Nephron progenitor cell (in vitro differentiated cells): ENCODE measurements around the gene CUL2.

Experiments used
- DNase-seq: peaks from one replicate; pipeline ENCODE4 v3.0.0; 2021
- H3K27ac Mint-ChIP-seq: 2 replicates; pipeline ENCODE4 v1.8.0; 2021; ENCODE audit warnings: mild to moderate bottlenecking, moderate library complexity, mixed read lengths
- H3K27me3 Mint-ChIP-seq: 2 replicates; pipeline ENCODE4 v1.8.0; 2021; ENCODE audit warnings: mild to moderate bottlenecking, low read depth, mixed read lengths; ENCODE audit not compliant: poor library complexity
- H3K36me3 Mint-ChIP-seq: 2 replicates; pipeline ENCODE4 v1.8.0; 2021; ENCODE audit warnings: low read depth, mixed read lengths
- H3K4me1 Mint-ChIP-seq: 2 replicates; pipeline ENCODE4 v1.8.0; 2021; ENCODE audit warnings: mixed read lengths
- H3K4me3 Mint-ChIP-seq: 2 replicates; pipeline ENCODE4 v1.8.0; 2021; ENCODE audit warnings: mild to moderate bottlenecking, moderate library complexity, mixed read lengths
- H3K9me3 Mint-ChIP-seq: 2 replicates; pipeline ENCODE4 v1.8.0; 2021; ENCODE audit warnings: mild to moderate bottlenecking, moderate library complexity, mixed read lengths
- TF ChIP-seq, protein P1 (sequence below): fragments of 200-600 bp; sonication (generic); IDR thresholded peaks from 2 replicates; pipeline ENCODE4 v1.5.0; 2021; ENCODE audit warnings: antibody characterized with exemption

Gene CUL2

DNA sequence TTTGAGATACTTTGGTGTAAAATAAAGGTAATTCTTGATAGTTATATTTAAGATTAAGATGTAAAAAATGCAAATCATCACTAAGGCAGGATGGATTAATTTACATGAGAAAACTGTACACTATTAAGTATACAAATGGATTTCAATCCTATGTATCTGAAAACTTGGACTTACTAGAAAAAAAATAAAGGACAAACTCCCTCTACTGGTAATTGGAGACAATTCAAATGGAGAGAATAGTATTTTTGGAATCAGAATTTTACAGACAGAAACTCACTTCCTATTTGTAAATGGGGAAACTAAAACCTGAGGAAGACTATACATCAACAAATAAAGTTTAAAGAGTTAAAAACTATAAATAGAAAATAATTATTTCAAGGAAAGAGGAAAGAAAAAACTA lies 62.6 kb downstream of the CUL2 start:
- Mint-ChIP-seq H3K4me3 (no peak overlapping the region), H3K36me3 (peaks cover 73% of the 10 kb centered on the region), H3K4me1 (no peaks in the 10 kb centered on the region), H3K9me3 (no peaks in the 10 kb centered on the region), H3K27me3 (no peaks in the 10 kb centered on the region), H3K27ac (no peak overlapping the region)
- no peak for DNase-seq
- TF ChIP-seq, protein P1, sequence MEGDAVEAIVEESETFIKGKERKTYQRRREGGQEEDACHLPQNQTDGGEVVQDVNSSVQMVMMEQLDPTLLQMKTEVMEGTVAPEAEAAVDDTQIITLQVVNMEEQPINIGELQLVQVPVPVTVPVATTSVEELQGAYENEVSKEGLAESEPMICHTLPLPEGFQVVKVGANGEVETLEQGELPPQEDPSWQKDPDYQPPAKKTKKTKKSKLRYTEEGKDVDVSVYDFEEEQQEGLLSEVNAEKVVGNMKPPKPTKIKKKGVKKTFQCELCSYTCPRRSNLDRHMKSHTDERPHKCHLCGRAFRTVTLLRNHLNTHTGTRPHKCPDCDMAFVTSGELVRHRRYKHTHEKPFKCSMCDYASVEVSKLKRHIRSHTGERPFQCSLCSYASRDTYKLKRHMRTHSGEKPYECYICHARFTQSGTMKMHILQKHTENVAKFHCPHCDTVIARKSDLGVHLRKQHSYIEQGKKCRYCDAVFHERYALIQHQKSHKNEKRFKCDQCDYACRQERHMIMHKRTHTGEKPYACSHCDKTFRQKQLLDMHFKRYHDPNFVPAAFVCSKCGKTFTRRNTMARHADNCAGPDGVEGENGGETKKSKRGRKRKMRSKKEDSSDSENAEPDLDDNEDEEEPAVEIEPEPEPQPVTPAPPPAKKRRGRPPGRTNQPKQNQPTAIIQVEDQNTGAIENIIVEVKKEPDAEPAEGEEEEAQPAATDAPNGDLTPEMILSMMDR = peak; percentile 44

DNA sequence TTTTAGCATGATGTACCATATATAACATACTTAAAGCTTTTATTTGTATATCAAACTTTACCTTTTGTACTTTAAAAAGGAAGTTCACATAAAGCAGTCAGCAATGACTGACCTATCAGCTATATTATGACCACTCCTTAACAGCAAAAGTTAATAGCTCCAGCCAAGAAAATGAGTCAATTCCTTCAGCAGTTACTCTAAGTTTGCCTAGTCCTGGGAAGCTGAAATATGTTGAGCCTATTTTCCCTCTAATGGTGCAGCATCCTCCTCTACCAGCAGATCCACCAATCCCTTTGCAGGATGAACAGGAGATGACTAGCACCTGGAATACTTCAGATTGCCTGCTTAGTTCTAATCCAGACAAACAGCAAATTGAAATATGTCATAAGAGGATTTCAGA lies 64.2 kb downstream of the CUL2 start:
- no peaks in the 10 kb centered on the region for H3K27me3 Mint-ChIP-seq
- DNase-seq = no peak
- H3K27ac Mint-ChIP-seq = no peak overlapping the region
- TF ChIP-seq, protein P1 = no peak
- H3K36me3 Mint-ChIP-seq = peaks cover 73% of the 10 kb centered on the region
- H3K4me1 Mint-ChIP-seq = no peaks in the 10 kb centered on the region
- no peaks in the 10 kb centered on the region for H3K9me3 Mint-ChIP-seq
- no peak overlapping the region for H3K4me3 Mint-ChIP-seq

DNA sequence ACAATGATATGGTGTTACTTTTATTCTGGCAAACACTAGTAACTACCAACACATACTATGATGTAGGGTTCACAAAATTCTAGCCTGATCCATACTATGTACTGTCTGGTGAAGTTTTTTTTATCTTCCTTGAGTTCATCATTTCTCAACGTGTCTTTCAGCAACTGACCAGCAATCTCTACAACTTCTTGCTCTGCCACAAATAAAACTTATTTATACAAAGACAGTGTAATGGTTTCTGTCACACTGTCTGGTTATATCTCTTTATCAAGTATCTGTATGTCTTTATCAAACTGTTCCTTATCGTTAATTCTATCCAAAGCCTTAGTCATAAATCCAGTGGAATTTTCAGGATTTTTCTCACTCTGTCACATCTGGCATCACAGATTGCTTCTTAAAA lies 69.7 kb downstream of the CUL2 start:
- Mint-ChIP-seq H3K27me3 (no peaks in the 10 kb centered on the region), H3K4me3 (no peak overlapping the region), H3K9me3 (no peaks in the 10 kb centered on the region), H3K4me1 (peaks cover 5% of the 10 kb centered on the region), H3K36me3 (peaks cover 71% of the 10 kb centered on the region), H3K27ac (no peak overlapping the region)
- TF ChIP-seq, protein P1 = no peak
- no peak for DNase-seq

DNA sequence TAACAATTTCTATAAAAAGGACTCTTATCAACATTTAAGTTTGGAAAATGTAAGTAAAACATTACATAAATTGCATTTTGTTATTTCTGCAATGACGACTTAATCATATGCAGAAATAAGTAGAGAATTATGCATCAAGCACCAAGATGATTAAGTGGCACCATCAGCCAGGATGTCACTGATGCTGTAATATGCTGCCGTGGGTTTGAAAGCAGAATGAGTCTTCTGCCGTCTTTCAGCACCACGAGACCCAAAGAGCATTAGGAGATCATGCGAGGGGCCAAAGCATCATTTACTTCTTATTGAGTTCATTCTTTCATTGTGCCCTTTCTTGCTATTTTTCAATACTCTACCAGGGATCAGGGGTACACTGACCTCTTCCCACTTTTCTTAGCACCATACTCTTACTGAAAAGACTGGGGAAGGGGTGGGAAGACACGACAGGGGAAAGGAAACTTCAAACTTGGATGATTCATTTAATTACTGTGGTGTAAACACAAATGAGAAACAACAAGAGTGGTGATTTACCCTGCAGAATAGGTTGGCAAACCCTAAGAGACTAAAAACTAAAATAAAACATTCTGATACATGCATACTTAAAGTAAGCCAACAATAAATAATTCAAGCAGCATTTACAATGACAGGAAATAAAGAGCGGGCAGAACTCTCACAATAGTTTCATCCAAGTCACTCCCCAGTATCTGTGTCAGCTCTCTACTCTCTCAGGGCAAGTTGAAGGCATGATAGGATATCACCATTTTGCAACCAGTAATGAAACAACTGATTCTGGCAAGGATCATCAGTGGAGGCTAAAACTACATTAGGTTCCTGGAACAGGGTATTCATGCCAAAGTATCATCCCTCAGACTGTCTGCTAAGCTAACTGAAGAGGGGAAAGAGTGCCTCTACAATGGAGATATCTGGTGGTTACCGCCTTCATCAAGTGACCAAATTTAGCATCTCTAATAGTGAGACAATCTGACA lies 70.8 kb downstream of the CUL2 start:
- H3K27me3 Mint-ChIP-seq = no peaks in the 10 kb centered on the region
- peak overlapping the region; percentile 41 for H3K27ac Mint-ChIP-seq
- H3K36me3 Mint-ChIP-seq = peaks cover 60% of the 10 kb centered on the region
- no peaks in the 10 kb centered on the region for H3K9me3 Mint-ChIP-seq
- peaks cover 5% of the 10 kb centered on the region for H3K4me1 Mint-ChIP-seq
- TF ChIP-seq, protein P1 = no peak
- no peak overlapping the region for H3K4me3 Mint-ChIP-seq
- no peak for DNase-seq

DNA sequence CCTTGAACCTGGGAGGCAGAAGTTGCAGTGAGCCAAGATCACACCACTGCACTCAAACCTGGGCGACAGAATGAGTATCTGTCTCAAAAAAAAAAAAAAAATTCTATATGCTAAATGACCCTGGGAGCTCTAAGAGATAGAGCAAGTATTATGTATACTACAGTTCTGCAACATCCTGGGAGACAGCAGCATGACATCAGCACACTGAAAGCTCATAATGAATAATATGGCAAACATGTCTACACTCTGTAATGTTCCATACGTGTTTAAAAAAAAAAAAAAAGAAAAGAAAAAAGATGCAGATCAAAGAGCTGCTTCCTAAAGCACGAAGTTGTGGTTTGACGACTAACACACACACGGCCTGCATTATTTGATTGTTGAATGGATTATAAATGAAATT lies 72.5 kb downstream of the CUL2 start:
- Mint-ChIP-seq H3K36me3 (peaks cover 52% of the 10 kb centered on the region), H3K4me1 (peaks cover 8% of the 10 kb centered on the region), H3K27ac (no peak overlapping the region), H3K9me3 (no peaks in the 10 kb centered on the region), H3K4me3 (no peak overlapping the region), H3K27me3 (no peaks in the 10 kb centered on the region)
- TF ChIP-seq, protein P1 = no peak
- no peak for DNase-seq
